ENCODE results near the gene SLC12A2. TPM values are rescaled to one million over a fixed set of nuclear protein-coding genes. Genes with fewer than 3 reads are reported as not detected.

Gene SLC12A2
- total and polyA plus RNA-seq, 2 of the 4 experiments (the other 2 are of a cell fraction), result 5.6 to 30.3 TPM

- no TSS peak for BruUV-seq (replicated peaks)
These were observed 116.0 kb downstream of the SLC12A2 start for GRCh38 chr5:128199611-128200010.

More at GRCh38 chr5:128199611-128200010, 116.0 kb downstream of the SLC12A2 start:
- Histone ChIP-seq H3K56ac (ENCODE audit: extremely low read depth, insufficient read depth, low read length) (no peak overlapping the region), H2BK5ac (ENCODE audit: low read depth, low read length, poor library complexity, severe bottlenecking) (no peak overlapping the region), H3K36me3 (ENCODE audit: control insufficient read depth, insufficient read depth, low read length) (no peaks in the 10 kb centered on the region), H3K79me1 (ENCODE audit: low read depth in 1 of 2, low read length in 2 of 2) (no peaks in the 10 kb centered on the region), H3K9me3 (ENCODE audit: control insufficient read depth, insufficient read depth, low read length) (no peaks in the 10 kb centered on the region), H4K8ac (ENCODE audit: low read depth in 2 of 2, low read length in 2 of 2) (no peak overlapping the region), H3K4ac (ENCODE audit: low read depth, low read length) (no peak overlapping the region), H3K4me2 (ENCODE audit: low read depth, low read length) (no peak overlapping the region), H3K9ac (ENCODE audit: low read depth, low read length) (no peak overlapping the region), H2BK15ac (ENCODE audit: low read depth, low read length) (no peak overlapping the region), H2AK5ac (ENCODE audit: low read depth, low read length) (no peak overlapping the region), H3K18ac (ENCODE audit: low read depth, low read length) (no peak overlapping the region), H3K4me3 (ENCODE audit: insufficient read depth, low read depth, low read length) (no peak overlapping the region), H2AFZ (replicated peaks; ENCODE audit: low read length, poor library complexity) (no peak overlapping the region), H3K23ac (ENCODE audit: low read depth, low read length) (no peak overlapping the region), H3K4me1 (ENCODE audit: control insufficient read depth, insufficient read depth, low read length) (peaks cover 5% of the 10 kb centered on the region), H3K27ac (ENCODE audit: insufficient read depth, low read length) (no peak overlapping the region), H4K5ac (ENCODE audit: low read depth, low read length) (no peak overlapping the region), H2AK9ac (replicated peaks; ENCODE audit: low read depth, low read length, poor library complexity) (no peak overlapping the region), H2BK20ac (ENCODE audit: low read depth, low read length) (no peak overlapping the region), H3K14ac (replicated peaks; ENCODE audit: low read depth, low read length) (no peak overlapping the region), H3K27me3 (ENCODE audit: control insufficient read depth, insufficient read depth, low read length) (peaks cover 2% of the 10 kb centered on the region), H2BK120ac (ENCODE audit: low read depth, low read length) (no peak overlapping the region), H3K9me1 (ENCODE audit: insufficient read depth, low read length) (no peaks in the 10 kb centered on the region), H4K20me1 (ENCODE audit: insufficient read depth, low read length) (no peaks in the 10 kb centered on the region), H4K91ac (ENCODE audit: insufficient read depth, low read depth, low read length) (no peak overlapping the region)
- intact Hi-C loops (cut with micrococcal nuclease), result loop anchor here (2.0 to 10.0 kb wide), 2 partner anchors 115 to 295 kb away; no protein-coding TSS in a partner anchor
- DNase-seq (no peak), ATAC-seq (ENCODE audit: low read depth) (no peak)
- dilution Hi-C loops (cut with HindIII; ENCODE audit: low sequenced_read_pairs, unreplicated experiment), result no loop called here
- TF ChIP-seq CEBPB (IDR thresholded peaks at IDR 0.05; ENCODE audit: low read depth, low read length) (peak; percentile 27; the same call in 1 of the 2 replicates), RCOR1 (IDR thresholded peaks at IDR 0.05; ENCODE audit: insufficient replicate concordance, low read length) (no peak), FOS (IDR thresholded peaks at IDR 0.05; ENCODE audit: low read depth, low read length) (no peak), BHLHE40 (IDR thresholded peaks at IDR 0.05; ENCODE audit: low read depth, low read length) (no peak), POLR2A (IDR thresholded peaks at IDR 0.05; ENCODE audit: low read depth, low read length) (no peak)
- ChIA-PET POLR2A (ENCODE audit: unreplicated experiment) (no interaction called here), CTCF (interaction anchor here (0.9 to 1.4 kb wide), 2 partner anchors 323 to 324 kb away, joined by 3 to 4 read pairs; no protein-coding TSS in a partner anchor)
- in situ Hi-C loops (cut with MboI; ENCODE audit: low sequenced_read_pairs), result loop anchor here (5.0 to 10.0 kb wide), 5 partner anchors 295 to 645 kb away; no protein-coding TSS in a partner anchor

Measured in IMR-90 (cell line).